OCI-LY7 (cell line): ENCODE measurements around the gene NUP205. TPM values are rescaled to one million over a fixed set of nuclear protein-coding genes. Genes with fewer than 3 reads are reported as not detected.
A peak's percentile ranks its signal among the peaks of the same experiment; 100 is the strongest.

Experiments used
- BruUV-seq: library from RNA; stranded (reverse); fragments of 400-500 nt; replicated peaks from 2 replicates; lab custom pipeline; 2021; lab: Mats Ljungman, UMichigan
- CTCF ChIA-PET: fragments of 300-600 bp; sonication (Branson Sonifier 250); formaldehyde crosslinking; loops from one replicate; lab custom pipeline; 2022; ENCODE audit warnings: antibody characterized with exemption; ENCODE audit not compliant: unreplicated experiment; lab: Charles Lee
- POLR2A ChIA-PET: fragments of 300-600 bp; sonication (Branson Sonifier 250); formaldehyde crosslinking; loops from one replicate; lab custom pipeline; 2022; ENCODE audit warnings: antibody characterized with exemption; lab: Charles Lee
- DNase-seq: peaks from one replicate; pipeline ENCODE4 v3.0.0-alpha.2; 2015; ENCODE audit warnings: low spot score
- H2AFZ ChIP-seq: fragments of 200-600 bp; sonication (generic), shearing (Covaris generic); 2 replicates; pipeline ENCODE4 v1.6.1; 2014; ENCODE audit warnings: mild to moderate bottlenecking, antibody characterized with exemption, low read length, moderate library complexity
- H3K27ac ChIP-seq: fragments of 200-600 bp; sonication (generic); 2 replicates; pipeline ENCODE4 v1.5.1; 2014; ENCODE audit warnings: mixed run types, low read depth, mild to moderate bottlenecking, moderate library complexity, low read length, inconsistent platforms; ENCODE audit not compliant: poor library complexity, severe bottlenecking
- H3K36me3 ChIP-seq: fragments of 200-600 bp; sonication (generic); 2 replicates; pipeline ENCODE4 v1.6.1; 2014; ENCODE audit warnings: mild to moderate bottlenecking, antibody characterized with exemption, low read length, moderate library complexity, mixed read lengths; ENCODE audit not compliant: insufficient read depth
- H3K4me1 ChIP-seq: fragments of 200-600 bp; sonication (generic); 2 replicates; pipeline ENCODE4 v1.5.1; 2014; ENCODE audit warnings: mild to moderate bottlenecking, low read length; ENCODE audit not compliant: insufficient read depth, poor library complexity, severe bottlenecking
- H3K4me2 ChIP-seq: fragments of 200-600 bp; sonication (generic); 2 replicates; pipeline ENCODE4 v1.6.1; 2014; ENCODE audit warnings: mild to moderate bottlenecking, low read length
- H3K4me3 ChIP-seq: fragments of 200-600 bp; sonication (generic); 2 replicates; pipeline ENCODE4 v1.5.1; 2014; ENCODE audit warnings: mild to moderate bottlenecking, low read depth, low read length; ENCODE audit not compliant: poor library complexity, severe bottlenecking
- H3K79me2 ChIP-seq: fragments of 200-600 bp; sonication (generic); 2 replicates; pipeline ENCODE4 v1.6.1; 2016; ENCODE audit warnings: low read depth, mild to moderate bottlenecking, low read length, moderate library complexity, mixed read lengths; ENCODE audit not compliant: insufficient read depth
- H3K9me2 ChIP-seq: fragments of 200-600 bp; sonication (generic); 2 replicates; pipeline ENCODE4 v1.6.1; 2016; ENCODE audit warnings: mild to moderate bottlenecking, low read length, mixed read lengths; ENCODE audit not compliant: insufficient read depth
- H3K9me3 ChIP-seq: fragments of 200-600 bp; sonication (generic); 2 replicates; pipeline ENCODE4 v1.6.1; 2014; ENCODE audit warnings: mild to moderate bottlenecking, mixed run types, low read length, mixed read lengths
- H4K20me1 ChIP-seq: fragments of 200-600 bp; sonication (generic); 2 replicates; pipeline ENCODE4 v1.6.1; 2014; ENCODE audit warnings: mild to moderate bottlenecking, antibody characterized with exemption, low read length, moderate library complexity, mixed read lengths; ENCODE audit not compliant: insufficient read depth
- EZH2phosphoT487 ChIP-seq: fragments of 200-600 bp; sonication (generic); IDR thresholded peaks from 2 replicates; pipeline ENCODE4 v1.6.1; 2018; ENCODE audit warnings: low read depth, borderline replicate concordance, mild to moderate bottlenecking, mixed run types, antibody characterized with exemption, low read length, moderate library complexity, mixed read lengths
- intact Hi-C: fragments of 100-400 bp; cut with micrococcal nuclease; formaldehyde crosslinking; loops from one replicate; pipeline ENCODE4 v1.10.0; 2022; ENCODE audit not compliant: unreplicated experiment
- total RNA-seq, 2 experiments: library from RNA; depleted of rRNA in 1 of 2; stranded (reverse); fragments of >200 nt in 1 of 2; shearing (Covaris generic) in 1 of 2; gene quantifications; 2 replicates each; pipeline ENCODE4 v1.2.3, GENCODE V29; 2014 to 2022
- TF ChIP-seq, protein P1 (sequence below): fragments of 200-600 bp; sonication (generic); conservative IDR thresholded peaks from 2 replicates; pipeline ENCODE4 v1.5.1; 2014; ENCODE audit warnings: mild to moderate bottlenecking, antibody characterized with exemption, low read length, moderate library complexity, mixed read lengths

NUP205 gene
- total RNA-seq, 2 experiments from 2014 or later = 115 to 132 TPM

DNA sequence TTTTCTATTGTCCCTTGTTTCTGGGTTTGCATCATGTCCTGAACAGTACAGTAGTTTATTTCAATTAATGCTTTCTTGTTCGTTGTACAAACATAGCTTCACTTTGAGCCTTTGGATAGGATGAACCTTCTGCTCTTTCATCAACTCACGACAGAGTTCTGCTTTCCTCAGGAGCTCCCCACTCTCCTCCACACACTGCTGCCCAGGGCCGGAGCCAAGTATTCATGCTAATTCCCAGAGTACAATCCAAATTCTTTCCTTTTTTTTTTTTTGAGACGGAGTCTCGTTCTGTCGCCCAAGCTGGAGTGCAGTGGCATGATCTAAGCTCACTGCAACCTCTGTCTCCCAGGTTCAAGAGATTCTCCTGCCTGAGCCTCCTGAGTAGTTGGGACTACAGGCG, 7.5 kb upstream of the NUP205 start:
- Histone ChIP-seq H2AFZ (no peak overlapping the region), H3K79me2 (no peaks in the 10 kb centered on the region), H3K4me3 (no peak overlapping the region), H3K36me3 (no peaks in the 10 kb centered on the region), H4K20me1 (no peaks in the 10 kb centered on the region), H3K27ac (no peak overlapping the region), H3K9me3 (no peaks in the 10 kb centered on the region), H3K4me1 (peaks cover 3% of the 10 kb centered on the region), H3K9me2 (no peaks in the 10 kb centered on the region), H3K4me2 (no peak overlapping the region)
- BruUV-seq = no TSS peak
- TF ChIP-seq, protein P1, sequence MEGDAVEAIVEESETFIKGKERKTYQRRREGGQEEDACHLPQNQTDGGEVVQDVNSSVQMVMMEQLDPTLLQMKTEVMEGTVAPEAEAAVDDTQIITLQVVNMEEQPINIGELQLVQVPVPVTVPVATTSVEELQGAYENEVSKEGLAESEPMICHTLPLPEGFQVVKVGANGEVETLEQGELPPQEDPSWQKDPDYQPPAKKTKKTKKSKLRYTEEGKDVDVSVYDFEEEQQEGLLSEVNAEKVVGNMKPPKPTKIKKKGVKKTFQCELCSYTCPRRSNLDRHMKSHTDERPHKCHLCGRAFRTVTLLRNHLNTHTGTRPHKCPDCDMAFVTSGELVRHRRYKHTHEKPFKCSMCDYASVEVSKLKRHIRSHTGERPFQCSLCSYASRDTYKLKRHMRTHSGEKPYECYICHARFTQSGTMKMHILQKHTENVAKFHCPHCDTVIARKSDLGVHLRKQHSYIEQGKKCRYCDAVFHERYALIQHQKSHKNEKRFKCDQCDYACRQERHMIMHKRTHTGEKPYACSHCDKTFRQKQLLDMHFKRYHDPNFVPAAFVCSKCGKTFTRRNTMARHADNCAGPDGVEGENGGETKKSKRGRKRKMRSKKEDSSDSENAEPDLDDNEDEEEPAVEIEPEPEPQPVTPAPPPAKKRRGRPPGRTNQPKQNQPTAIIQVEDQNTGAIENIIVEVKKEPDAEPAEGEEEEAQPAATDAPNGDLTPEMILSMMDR = no peak
- no peak for TF ChIP-seq EZH2phosphoT487
- DNase-seq = no peak
- intact Hi-C loops = no loop called here
- POLR2A ChIA-PET = interaction anchor here (1.1 kb wide), 2 partner anchors 31 to 50 kb away, joined by 3 to 4 read pairs; no protein-coding TSS in a partner anchor
- CTCF ChIA-PET = no interaction called here

DNA sequence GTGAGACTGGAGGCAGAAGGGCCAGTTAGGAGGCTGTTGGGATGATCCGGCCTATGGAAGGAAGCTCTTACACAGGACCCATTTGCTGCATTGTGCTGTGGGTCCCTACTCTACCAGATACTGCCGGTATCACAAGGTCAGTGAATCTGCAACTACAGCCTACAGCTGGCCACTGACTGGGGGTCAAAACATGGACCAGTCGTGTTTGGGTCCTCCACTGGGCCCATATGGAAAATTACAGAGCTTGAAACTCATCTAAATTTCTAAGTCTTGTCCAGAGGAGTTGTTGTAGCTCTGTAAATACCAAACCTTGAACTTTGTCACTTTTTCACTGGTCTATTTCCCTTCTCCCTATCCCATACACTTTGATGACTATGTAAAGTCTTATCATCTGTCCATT, 5.6 kb upstream of the NUP205 start:
- no peak overlapping the region for H2AFZ ChIP-seq
- H4K20me1 ChIP-seq = no peaks in the 10 kb centered on the region
- BruUV-seq = no TSS peak
- ChIA-PET POLR2A (interaction anchor here (0.5 to 0.8 kb wide), 2 partner anchors 51 to 430 kb away, joined by 3 read pairs; no protein-coding TSS in a partner anchor), CTCF (no interaction called here)
- no peaks in the 10 kb centered on the region for H3K79me2 ChIP-seq
- no peaks in the 10 kb centered on the region for H3K36me3 ChIP-seq
- H3K4me2 ChIP-seq = no peak overlapping the region
- H3K9me2 ChIP-seq = no peaks in the 10 kb centered on the region
- no peak overlapping the region for H3K27ac ChIP-seq
- peaks cover 22% of the 10 kb centered on the region for H3K4me1 ChIP-seq
- no peak for DNase-seq
- intact Hi-C loops = no loop called here
- no peak for TF ChIP-seq EZH2phosphoT487
- TF ChIP-seq, protein P1 = no peak
- no peak overlapping the region for H3K4me3 ChIP-seq
- no peaks in the 10 kb centered on the region for H3K9me3 ChIP-seq

DNA sequence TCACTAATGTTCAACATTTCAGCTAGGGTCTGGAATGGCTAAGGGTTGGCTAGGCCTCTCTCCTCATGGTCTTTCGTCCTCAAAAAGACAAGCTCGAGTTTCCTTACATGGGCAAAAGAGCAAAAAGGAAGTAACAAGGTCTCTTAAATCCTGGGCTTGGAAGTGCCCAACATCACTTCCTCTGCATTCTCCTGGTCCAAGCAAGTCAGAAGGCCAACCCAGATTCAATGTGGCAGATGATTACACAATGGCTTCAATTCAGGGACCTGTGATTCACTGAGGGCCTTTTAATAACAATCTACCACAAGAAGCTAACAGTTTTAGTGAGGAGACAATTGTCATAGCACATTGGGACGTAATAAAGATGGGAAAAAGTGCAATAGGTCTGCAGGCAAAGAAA, 4.4 kb upstream of the NUP205 start:
- intact Hi-C loops = no loop called here
- POLR2A ChIA-PET = interaction anchor here (0.9 kb wide), 1 partner anchor 33 kb away, joined by 5 read pairs; no protein-coding TSS in a partner anchor

More for the DNA sequence above, 4.4 kb upstream of the NUP205 start:
- Histone ChIP-seq H3K27ac (no peak overlapping the region), H3K4me1 (peaks cover 25% of the 10 kb centered on the region), H3K36me3 (no peaks in the 10 kb centered on the region), H3K4me3 (no peak overlapping the region), H3K9me2 (no peaks in the 10 kb centered on the region), H3K4me2 (no peak overlapping the region), H3K9me3 (no peaks in the 10 kb centered on the region), H2AFZ (peak overlapping the region; percentile 55), H4K20me1 (no peaks in the 10 kb centered on the region), H3K79me2 (peaks cover 6% of the 10 kb centered on the region; the same call in 1 of the 2 replicates)
- no TSS peak for BruUV-seq
- TF ChIP-seq, protein P1 = no peak
- no peak for TF ChIP-seq EZH2phosphoT487
- no peak for DNase-seq
- CTCF ChIA-PET = no interaction called here
